HepG2 (cell line): ENCODE results near the gene CARD8. TPM values are rescaled to one million over a fixed set of nuclear protein-coding genes. Genes with fewer than 3 reads are reported as not detected.

Source experiments
- BRCA1 ChIP-seq: sonication (generic); formaldehyde crosslinking; IDR thresholded peaks from 2 replicates; pipeline ENCODE4 v1.4.0; 2020; ENCODE audit warnings: missing genetic modification reagents
- CENPX ChIP-seq: sonication (generic); formaldehyde crosslinking; IDR thresholded peaks from 2 replicates; pipeline ENCODE4 v1.9.0; 2021; ENCODE audit warnings: mild to moderate bottlenecking, missing genetic modification reagents, moderate library complexity
- HMG20A ChIP-seq: IDR thresholded peaks from 2 replicates; pipeline ENCODE4 v1.6.1; 2016; ENCODE audit warnings: borderline replicate concordance
- HNF1A ChIP-seq, 2 experiments: sonication (generic) in 1 of 2; formaldehyde crosslinking in 1 of 2; IDR thresholded peaks; 2 replicates each; pipeline versions ENCODE4 v1.4.0 to v1.6.1; 2016 to 2020; ENCODE audit warnings: borderline replicate concordance in 1 of 2, low read depth in 1 of 2, mild to moderate bottlenecking in 1 of 2, missing genetic modification reagents in 1 of 2
- MAX ChIP-seq: IDR thresholded peaks from 2 replicates; pipeline ENCODE4 v1.6.1; 2012; ENCODE audit warnings: inconsistent platforms
- NCOA5 ChIP-seq: sonication (generic); formaldehyde crosslinking; IDR thresholded peaks from 2 replicates; pipeline ENCODE4 v1.4.0; 2020; ENCODE audit warnings: missing genetic modification reagents
- POLR2A ChIP-seq, 2 experiments: IDR thresholded peaks; 2 replicates each; pipeline ENCODE4 v1.6.1; 2011; ENCODE audit warnings: low read depth in 2 of 2, low read length in 2 of 2, mild to moderate bottlenecking in 1 of 2, moderate library complexity in 1 of 2; ENCODE audit not compliant: insufficient read depth in 1 of 2
- SNAI1 ChIP-seq: sonication (generic); formaldehyde crosslinking; IDR thresholded peaks from 2 replicates; pipeline ENCODE4 v1.5.0; 2020; ENCODE audit warnings: mild to moderate bottlenecking, missing genetic modification reagents, borderline replicate concordance
- SP5 ChIP-seq: IDR thresholded peaks from 2 replicates; pipeline ENCODE4 v1.6.1; 2016; ENCODE audit warnings: low read depth, borderline replicate concordance
- SRSF9 ChIP-seq: fragments of 200-400 bp; formaldehyde crosslinking; IDR thresholded peaks from 2 replicates; pipeline ENCODE4 v1.6.1; 2018; ENCODE audit warnings: borderline replicate concordance, mild to moderate bottlenecking, low read depth, low read length; ENCODE audit not compliant: insufficient read depth, poor library complexity, severe bottlenecking
- SUZ12 ChIP-seq: fragments of 150-350 bp; IDR thresholded peaks from 2 replicates; pipeline ENCODE4 v1.6.1; 2014; ENCODE audit warnings: low read depth, low read length
- THRA ChIP-seq: sonication (generic); formaldehyde crosslinking; IDR thresholded peaks from 2 replicates; pipeline ENCODE4 v1.4.0; 2020; ENCODE audit warnings: missing genetic modification reagents, borderline replicate concordance
- UBTF ChIP-seq: sonication (generic); formaldehyde crosslinking; IDR thresholded peaks from 2 replicates; pipeline ENCODE4 v1.4.0; 2020; ENCODE audit warnings: mild to moderate bottlenecking, missing genetic modification reagents
- ZBTB38 ChIP-seq: sonication (generic); formaldehyde crosslinking; IDR thresholded peaks from 2 replicates; pipeline ENCODE4 v1.5.1; 2020; ENCODE audit warnings: mild to moderate bottlenecking, missing genetic modification reagents
- ZFY ChIP-seq: sonication (generic); formaldehyde crosslinking; IDR thresholded peaks from 2 replicates; pipeline ENCODE4 v1.4.0; 2020; ENCODE audit warnings: missing genetic modification reagents
- ZNF33B ChIP-seq: sonication (generic); formaldehyde crosslinking; IDR thresholded peaks from 2 replicates; pipeline ENCODE4 v1.5.1; 2020; ENCODE audit warnings: mild to moderate bottlenecking, missing genetic modification reagents
- ZNF460 ChIP-seq: sonication (generic); formaldehyde crosslinking; IDR thresholded peaks from 2 replicates; pipeline ENCODE4 v1.5.1; 2020; ENCODE audit warnings: missing genetic modification reagents, mild to moderate bottlenecking, borderline replicate concordance
- ZNF607 ChIP-seq: sonication (generic); formaldehyde crosslinking; IDR thresholded peaks from 2 replicates; pipeline ENCODE4 v1.5.1; 2020; ENCODE audit warnings: missing genetic modification reagents, mild to moderate bottlenecking, borderline replicate concordance
- ZNF761 ChIP-seq: sonication (generic); formaldehyde crosslinking; conservative IDR thresholded peaks from 2 replicates; pipeline ENCODE4 v1.4.0; 2020; ENCODE audit warnings: mild to moderate bottlenecking, missing genetic modification reagents
- ZNF780A ChIP-seq: sonication (generic); formaldehyde crosslinking; IDR thresholded peaks from 2 replicates; pipeline ENCODE4 v1.8.0; 2022; ENCODE audit warnings: mild to moderate bottlenecking, missing genetic modification reagents, moderate library complexity
- ZNF792 ChIP-seq: IDR thresholded peaks from 2 replicates; pipeline ENCODE4 v1.6.1; 2016
- polyA plus RNA-seq, 8 experiments: library from polyadenylated mRNA; depleted of rRNA in 3 of 8; stranded (reverse) in 7 of 8; unstranded in 1 of 8; fragments of >200 nt; fragmentation: Illumina TruSeq in 4 of 8; extraction: Trizol in 4 of 8; gene quantifications; 2 replicates each; pipeline versions ENCODE4 v1.2.1 to v1.2.3, GENCODE V29; 2011 to 2016; ENCODE audit warnings: low read depth in 4 of 8, missing spikeins in 1 of 8, mixed read lengths in 1 of 8; ENCODE audit not compliant: insufficient read depth in 1 of 8
- total RNA-seq, 5 experiments: library from RNA; depleted of rRNA; stranded (reverse); fragments of >200 nt; fragmentation: Illumina TruSeq; extraction: Trizol; gene quantifications; 2 replicates each; pipeline ENCODE4 v1.2.3, GENCODE V29; 2016; ENCODE audit warnings: low read depth in 1 of 5

Gene CARD8
- total and polyA plus RNA-seq, 2 of the 13 experiments (the other 11 are each of a cell fraction or from before 2014, with no cell fraction given), result 15.0 to 19.2 TPM

- TF ChIP-seq THRA (CRISPR knock-in tag), result 0 out of 2 replicates have a peak, but pooled peaks have one; percentile 40
- TF ChIP-seq ZNF33B (CRISPR knock-in tag), result peak; percentile 76
- TF ChIP-seq SP5 (CRISPR knock-in tag), result peak; percentile 83; the same call in 1 of the 2 replicates
- TF ChIP-seq ZBTB38, result 0 out of 2 replicates have a peak, but pooled peaks have one; percentile 31
- no peak for TF ChIP-seq HNF1A (IDR thresholded peaks at IDR 0.05; ENCODE audit: low read depth)
- TF ChIP-seq HNF1A (CRISPR knock-in tag; IDR thresholded peaks at IDR 0.05; ENCODE audit: borderline replicate concordance), result no peak
- TF ChIP-seq ZNF761 (CRISPR knock-in tag), result peak; percentile 79; the same call in 1 of the 2 replicates
- no peak for TF ChIP-seq NCOA5 (CRISPR knock-in tag)
- TF ChIP-seq ZFY (CRISPR knock-in tag), result peak; percentile 73
- TF ChIP-seq ZNF792 (CRISPR knock-in tag), result peak; percentile 73; the same call in 1 of the 2 replicates
- no peak for TF ChIP-seq HMG20A (CRISPR knock-in tag)
- TF ChIP-seq UBTF, result peak; percentile 66
- TF ChIP-seq MAX, result peak; percentile 84
- no peak for TF ChIP-seq SRSF9
- TF ChIP-seq CENPX, result no peak
- no peak; the same call in 1 of the 2 replicates for TF ChIP-seq ZNF607 (CRISPR knock-in tag)
- TF ChIP-seq SNAI1 (CRISPR knock-in tag), result no peak; the same call in 1 of the 2 replicates
- TF ChIP-seq ZNF780A, result no peak
- TF ChIP-seq POLR2A (IDR thresholded peaks at IDR 0.05; ENCODE audit: insufficient read depth in 1 of 2, low read depth in 2 of 2, low read length in 2 of 2), result peak in 1 of 2 experiments; percentile 75; a peak in 3 of 4 replicates
- no peak for TF ChIP-seq BRCA1
- TF ChIP-seq ZNF460, result no peak
- TF ChIP-seq SUZ12, result peak; percentile 60
These were observed 85.5 kb downstream of the CARD8 start, which contains the start of the genes LIG1 and ZSWIM9 (continued) for GRCh38 chr19:48169939-48170803.
